GM23248 (cell line): ENCODE measurements around the gene ZNF722. TPM values are rescaled to one million over a fixed set of nuclear protein-coding genes. Genes with fewer than 3 reads are reported as not detected.

Source experiments
- DNase-seq: peaks from one replicate; pipeline ENCODE4 v3.0.0-alpha.2; 2015
- H2AFZ ChIP-seq: fragments of 200-600 bp; sonication (generic); 2 replicates; pipeline ENCODE4 v1.6.1; 2016; ENCODE audit warnings: antibody characterized with exemption
- H3F3A ChIP-seq: fragments of 200-600 bp; sonication (generic); 2 replicates; pipeline ENCODE4 v1.6.1; 2016; ENCODE audit warnings: mild to moderate bottlenecking, antibody characterized with exemption, mixed run types; ENCODE audit not compliant: insufficient read depth
- H3K27ac ChIP-seq: fragments of 200-600 bp; sonication (generic); 2 replicates; pipeline ENCODE4 v1.5.1; 2016; ENCODE audit warnings: mild to moderate bottlenecking
- H3K27me3 ChIP-seq: fragments of 200-600 bp; sonication (generic); replicated peaks from 2 replicates; pipeline ENCODE4 v1.6.1; 2016; ENCODE audit warnings: mild to moderate bottlenecking; ENCODE audit not compliant: insufficient read depth
- H3K36me3 ChIP-seq: fragments of 200-600 bp; sonication (generic); 2 replicates; pipeline ENCODE4 v1.6.1; 2016; ENCODE audit warnings: low read depth, mild to moderate bottlenecking
- H3K4me1 ChIP-seq: fragments of 200-600 bp; sonication (generic); 2 replicates; pipeline ENCODE4 v1.6.1; 2016; ENCODE audit warnings: mild to moderate bottlenecking; ENCODE audit not compliant: insufficient read depth
- H3K4me2 ChIP-seq: fragments of 200-600 bp; sonication (generic); one replicate; pipeline ENCODE4 v1.6.1; 2016; ENCODE audit warnings: mild to moderate bottlenecking; ENCODE audit not compliant: unreplicated experiment
- H3K4me3 ChIP-seq: fragments of 200-600 bp; sonication (generic); 2 replicates; pipeline ENCODE4 v1.5.1; 2016; ENCODE audit warnings: mild to moderate bottlenecking
- H3K79me2 ChIP-seq: fragments of 200-600 bp; sonication (generic); 2 replicates; pipeline ENCODE4 v1.6.1; 2016; ENCODE audit warnings: mild to moderate bottlenecking; ENCODE audit not compliant: insufficient read depth
- H3K9ac ChIP-seq: fragments of 200-600 bp; sonication (generic); 2 replicates; pipeline ENCODE4 v1.6.1; 2016; ENCODE audit warnings: mild to moderate bottlenecking
- H3K9me2 ChIP-seq: fragments of 200-600 bp; sonication (generic); 2 replicates; pipeline ENCODE4 v1.6.1; 2016; ENCODE audit warnings: mixed run types, mild to moderate bottlenecking, moderate library complexity; ENCODE audit not compliant: insufficient read depth
- H3K9me3 ChIP-seq: fragments of 200-600 bp; sonication (generic); one replicate; pipeline ENCODE4 v1.6.1; 2017; ENCODE audit warnings: low read depth
- H4K20me1 ChIP-seq: fragments of 200-600 bp; sonication (generic); 2 replicates; pipeline ENCODE4 v1.6.0; 2016; ENCODE audit not compliant: insufficient read depth
- EZH2 ChIP-seq: fragments of 200-600 bp; sonication (generic); IDR thresholded peaks from 2 replicates; pipeline ENCODE4 v1.6.1; 2018; ENCODE audit warnings: antibody characterized with exemption, mild to moderate bottlenecking; ENCODE audit not compliant: insufficient read depth, poor library complexity, severe bottlenecking
- EZH2phosphoT487 ChIP-seq: fragments of 200-600 bp; sonication (generic); IDR thresholded peaks from 2 replicates; pipeline ENCODE4 v1.6.1; 2018; ENCODE audit warnings: antibody characterized with exemption, moderate library complexity, mild to moderate bottlenecking, low read depth; ENCODE audit not compliant: insufficient read depth
- WGBS, 2 experiments: methylation state at CpG; one replicate each; pipeline ENCODE4 v1.1.6; 2015 to 2017; ENCODE audit warnings: low lambda C conversion rate in 2 of 2, low coverage in 1 of 2; ENCODE audit errors: missing lambda C conversion rate in 2 of 2; 5-methylcytosine and 5-hydroxymethylcytosine counted together
- in situ Hi-C: fragments of 300-500 bp; cut with MboI; formaldehyde crosslinking; loops from 2 replicates; pipeline ENCODE4 v1.15.0; 2020
- polyA plus RNA-seq: library from polyadenylated mRNA; unstranded; fragments of >200 nt; fragmentation: Nextera tagmentation; extraction: Ambion mirVana; gene quantifications from 2 replicates; pipeline ENCODE4 v1.2.1, GENCODE V29; 2016
- small RNA-seq: library from RNA; depleted of rRNA; stranded (forward); fragments of <200 nt; gene quantifications from one replicate; pipeline ENCODE3, GENCODE V24; 2014; ENCODE audit warnings: low read depth, low replicate concordance
- total RNA-seq: library from RNA; depleted of rRNA; stranded (reverse); fragments of >200 nt; shearing (Covaris generic); gene quantifications from 2 replicates; pipeline ENCODE4 v1.2.3, GENCODE V29; 2014; rRNA removed

The ZNF722 gene
- total and polyA plus RNA-seq, 2 experiments from 2014 or later, result not detected

DNA sequence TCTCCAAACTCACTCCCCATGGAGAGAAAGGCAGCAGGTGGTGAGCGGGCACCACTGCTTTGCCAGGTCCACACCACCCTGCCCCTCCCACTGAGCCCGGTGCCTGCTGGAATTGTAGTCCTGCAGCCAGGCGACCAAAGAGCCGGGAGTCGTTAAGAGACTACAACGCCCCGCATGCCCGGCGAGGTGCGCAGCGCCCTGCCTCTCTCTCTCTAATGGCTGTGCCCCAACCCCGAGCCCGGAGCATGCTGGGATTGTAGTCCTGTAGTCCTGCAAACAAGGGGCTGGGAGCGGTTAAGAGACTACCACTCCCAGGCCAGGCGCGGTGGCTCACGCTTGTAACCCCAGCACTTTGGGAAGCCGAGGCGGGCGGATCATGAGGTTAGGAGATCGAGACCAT is 38.4 kb downstream of the ZNF722 start:
- 16% methylated on average over 21 of the region's 21 CpGs for WGBS, 2 experiments
- no peaks in the 10 kb centered on the region for H3K79me2 ChIP-seq

GRCh38 chr7:64045301-64046040 is 46.8 kb downstream of the ZNF722 start, which contains the start of gene ZNF727:
Gene ZNF727 (plus strand): TSS chr7:64045434. CDS start chr7:64045622, 188 bp downstream.
- in situ Hi-C loops, result no loop called here

More for the DNA sequence above, 38.4 kb downstream of the ZNF722 start:
- H3F3A ChIP-seq, result no peaks in the 10 kb centered on the region
- H3K36me3 ChIP-seq, result no peaks in the 10 kb centered on the region
- DNase-seq, result no peak
- H3K4me3 ChIP-seq, result no peak overlapping the region
- in situ Hi-C loops, result no loop called here
- H3K27me3 ChIP-seq, result no peaks in the 10 kb centered on the region
- H3K9me2 ChIP-seq, result no peaks in the 10 kb centered on the region
- H3K9ac ChIP-seq, result no peak overlapping the region
- H2AFZ ChIP-seq, result no peak overlapping the region
- TF ChIP-seq EZH2 (no peak), EZH2phosphoT487 (no peak)
- H3K27ac ChIP-seq, result no peak overlapping the region
- H4K20me1 ChIP-seq, result no peaks in the 10 kb centered on the region
- no peaks in the 10 kb centered on the region for H3K4me1 ChIP-seq
- H3K9me3 ChIP-seq, result no peaks in the 10 kb centered on the region
- no peak overlapping the region for H3K4me2 ChIP-seq

GRCh38 chr7:64046041-64046389 is 47.4 kb downstream of the ZNF722 start:
- Histone ChIP-seq H3K4me3 (no peak overlapping the region), H4K20me1 (no peaks in the 10 kb centered on the region), H2AFZ (no peak overlapping the region), H3K27me3 (no peaks in the 10 kb centered on the region), H3K9me3 (peaks cover 3% of the 10 kb centered on the region), H3K36me3 (no peaks in the 10 kb centered on the region), H3K79me2 (no peaks in the 10 kb centered on the region), H3F3A (no peaks in the 10 kb centered on the region), H3K4me2 (no peak overlapping the region), H3K27ac (no peak overlapping the region), H3K9ac (no peak overlapping the region), H3K4me1 (no peaks in the 10 kb centered on the region), H3K9me2 (no peaks in the 10 kb centered on the region)
- WGBS, 2 experiments, result 6% methylated on average over 12 of the region's 12 CpGs
- in situ Hi-C loops, result no loop called here
- TF ChIP-seq EZH2 (no peak), EZH2phosphoT487 (no peak)
- DNase-seq, result no peak

More at GRCh38 chr7:64045301-64046040, 46.8 kb downstream of the ZNF722 start, which contains the start of gene ZNF727:
- H3K9me2 ChIP-seq, result no peaks in the 10 kb centered on the region
- H3K4me2 ChIP-seq, result no peak within 1 kb of the TSS
- H3K27me3 ChIP-seq, result no peaks in the 10 kb centered on the region
- H3K79me2 ChIP-seq, result no peaks in the 10 kb centered on the region
- 3 to 5% methylated on average over 33 of the region's 33 CpGs for WGBS, 2 experiments
- H3K9me3 ChIP-seq, result peaks cover 3% of the 10 kb centered on the region
- DNase-seq, result no peak
- no peaks in the 10 kb centered on the region for H3F3A ChIP-seq
- no peak within 1 kb of the TSS for H2AFZ ChIP-seq
- no peak within 1 kb of the TSS for H3K9ac ChIP-seq
- H4K20me1 ChIP-seq, result no peaks in the 10 kb centered on the region
- H3K4me1 ChIP-seq, result no peaks in the 10 kb centered on the region
- TF ChIP-seq EZH2 (no peak), EZH2phosphoT487 (no peak)
- H3K27ac ChIP-seq, result no peak within 1 kb of the TSS
- no peak within 1 kb of the TSS for H3K4me3 ChIP-seq
- H3K36me3 ChIP-seq, result no peaks in the 10 kb centered on the region

Small RNAs within 50 kb of the gene (small RNA-seq; reads per million reads assigned to genes)
- gene AC092634.1 (not detected), gene AC092634.7 (not detected), gene VN1R36P (not detected)

Other genes with a start within 250 kb of the ZNF722 start
- not detected in 2 replicates for gene ZNF727, start 46.6 kb downstream of the ZNF722 start, total RNA-seq
- not detected in 2 replicates for gene ZNF727, start 46.6 kb downstream of the ZNF722 start, polyA plus RNA-seq
- gene ZNF735, start 208.4 kb downstream of the ZNF722 start, total RNA-seq, result not detected in 2 replicates
- not detected in 2 replicates for gene ZNF735, start 208.4 kb downstream of the ZNF722 start, polyA plus RNA-seq
- gene ZNF679, start 229.6 kb downstream of the ZNF722 start, total RNA-seq, result not detected in 2 replicates
- gene ZNF679, start 229.6 kb downstream of the ZNF722 start, polyA plus RNA-seq, result not detected in 2 replicates